Activated CD4-positive, alpha-beta T cell treated with anti-CD3 and anti-CD28 coated beads for 48 hours (primary cell): ENCODE data around the gene PHLPP1.

Experiments used
- DNase-seq: peaks from one replicate; pipeline ENCODE4 v3.0.0-alpha.2; 2020

The PHLPP1 gene

GRCh38 chr18:63025251-63026090 is 310.1 kb downstream of the PHLPP1 start:
- no peak for DNase-seq

DNA sequence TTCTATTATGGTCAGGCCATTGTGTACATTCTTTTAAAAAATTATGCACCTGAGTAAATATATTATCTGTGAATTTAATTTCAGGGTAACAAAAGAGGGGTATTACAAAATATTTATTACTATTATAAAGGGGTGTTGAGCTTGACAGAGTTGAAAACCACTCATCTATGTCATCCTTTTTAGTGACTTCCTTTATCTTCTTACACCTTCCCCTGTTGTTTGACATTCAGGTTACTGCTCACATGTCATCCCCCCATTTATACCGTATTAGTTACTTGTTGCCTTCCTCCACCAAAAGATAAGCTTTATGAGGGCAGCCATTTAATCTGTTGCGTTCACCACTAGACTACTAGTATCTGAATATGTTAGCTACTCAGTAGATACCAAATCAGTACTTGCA is 313.0 kb downstream of the PHLPP1 start:
- DNase-seq, result no peak
